ENCODE results near the gene NES.

The NES gene

DNA sequence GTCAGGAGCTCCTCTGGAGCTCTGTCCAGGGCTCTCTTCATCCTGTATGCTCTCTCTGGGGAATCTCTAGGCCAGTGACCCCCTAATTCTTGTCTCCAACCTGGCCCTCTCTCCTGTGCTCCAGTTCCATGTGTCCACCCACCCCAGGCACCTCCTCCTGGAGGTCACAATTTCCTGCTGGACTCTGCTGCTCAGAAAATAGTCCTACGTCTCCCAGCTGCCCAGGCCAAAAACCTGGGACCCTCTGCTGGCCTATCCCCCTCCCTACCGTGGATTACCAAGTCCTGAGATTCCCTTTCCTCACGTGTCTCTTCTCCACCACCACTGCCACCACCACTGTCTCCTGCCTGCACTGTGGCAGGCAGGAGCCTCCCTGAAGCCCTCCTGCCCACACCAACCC, 11.7 kb downstream of the NES start:
- ATAC-seq: no peak
- TF ChIP-seq RARB (CRISPR knock-in tag; IDR thresholded peaks at IDR 0.05) (no peak), ZC3H10 (CRISPR knock-in tag; IDR thresholded peaks at IDR 0.05) (no peak), SNAI2 (CRISPR knock-in tag; IDR thresholded peaks at IDR 0.05) (no peak), GLIS3 (CRISPR knock-in tag; IDR thresholded peaks at IDR 0.05) (no peak), TCF4 (CRISPR knock-in tag; IDR thresholded peaks at IDR 0.05; ENCODE audit: borderline replicate concordance) (no peak)
- TF ChIP-seq, protein P1, sequence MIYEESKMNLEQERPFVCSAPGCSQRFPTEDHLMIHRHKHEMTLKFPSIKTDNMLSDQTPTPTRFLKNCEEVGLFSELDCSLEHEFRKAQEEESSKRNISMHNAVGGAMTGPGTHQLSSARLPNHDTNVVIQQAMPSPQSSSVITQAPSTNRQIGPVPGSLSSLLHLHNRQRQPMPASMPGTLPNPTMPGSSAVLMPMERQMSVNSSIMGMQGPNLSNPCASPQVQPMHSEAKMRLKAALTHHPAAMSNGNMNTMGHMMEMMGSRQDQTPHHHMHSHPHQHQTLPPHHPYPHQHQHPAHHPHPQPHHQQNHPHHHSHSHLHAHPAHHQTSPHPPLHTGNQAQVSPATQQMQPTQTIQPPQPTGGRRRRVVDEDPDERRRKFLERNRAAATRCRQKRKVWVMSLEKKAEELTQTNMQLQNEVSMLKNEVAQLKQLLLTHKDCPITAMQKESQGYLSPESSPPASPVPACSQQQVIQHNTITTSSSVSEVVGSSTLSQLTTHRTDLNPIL (CRISPR knock-in tag; IDR thresholded peaks at IDR 0.05; ENCODE audit: low read depth): no peak

DNA sequence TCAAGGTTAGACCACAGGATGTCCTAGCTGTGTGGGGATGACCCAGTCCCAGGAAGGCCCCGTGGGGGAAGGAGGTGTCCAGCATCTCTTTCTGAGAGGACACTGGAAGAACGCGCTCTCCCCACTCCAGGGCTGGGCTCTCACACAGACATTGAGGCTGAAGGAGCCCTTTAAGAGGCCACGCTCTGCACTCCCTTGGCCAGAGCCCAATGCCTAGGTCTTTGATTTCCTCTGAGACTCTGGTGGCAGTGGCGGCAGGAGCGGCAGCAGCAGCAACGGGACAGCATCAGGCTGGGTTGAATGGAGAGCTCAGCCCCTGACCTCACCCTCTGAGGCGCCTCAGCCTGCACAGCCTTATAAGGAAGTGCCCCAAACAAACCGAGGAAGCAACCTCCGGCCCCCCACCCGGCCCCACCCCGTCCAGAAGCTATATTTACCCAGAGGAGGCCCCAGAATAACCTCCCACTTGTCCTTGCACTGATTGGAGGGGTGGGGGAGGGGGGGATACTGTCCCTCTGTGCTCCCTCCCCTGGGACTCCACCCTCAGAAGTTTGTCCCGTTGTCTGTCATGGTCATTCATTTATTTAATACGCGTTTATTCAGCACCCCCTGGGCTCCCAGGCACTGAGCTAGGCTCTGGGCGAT, 12.3 kb downstream of the NES start:
- no peak for ATAC-seq
- TF ChIP-seq, protein P2, sequence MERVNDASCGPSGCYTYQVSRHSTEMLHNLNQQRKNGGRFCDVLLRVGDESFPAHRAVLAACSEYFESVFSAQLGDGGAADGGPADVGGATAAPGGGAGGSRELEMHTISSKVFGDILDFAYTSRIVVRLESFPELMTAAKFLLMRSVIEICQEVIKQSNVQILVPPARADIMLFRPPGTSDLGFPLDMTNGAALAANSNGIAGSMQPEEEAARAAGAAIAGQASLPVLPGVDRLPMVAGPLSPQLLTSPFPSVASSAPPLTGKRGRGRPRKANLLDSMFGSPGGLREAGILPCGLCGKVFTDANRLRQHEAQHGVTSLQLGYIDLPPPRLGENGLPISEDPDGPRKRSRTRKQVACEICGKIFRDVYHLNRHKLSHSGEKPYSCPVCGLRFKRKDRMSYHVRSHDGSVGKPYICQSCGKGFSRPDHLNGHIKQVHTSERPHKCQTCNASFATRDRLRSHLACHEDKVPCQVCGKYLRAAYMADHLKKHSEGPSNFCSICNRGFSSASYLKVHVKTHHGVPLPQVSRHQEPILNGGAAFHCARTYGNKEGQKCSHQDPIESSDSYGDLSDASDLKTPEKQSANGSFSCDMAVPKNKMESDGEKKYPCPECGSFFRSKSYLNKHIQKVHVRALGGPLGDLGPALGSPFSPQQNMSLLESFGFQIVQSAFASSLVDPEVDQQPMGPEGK (CRISPR knock-in tag; IDR thresholded peaks at IDR 0.05; ENCODE audit: borderline replicate concordance): no peak
- TF ChIP-seq ZNF565 (CRISPR knock-in tag; conservative IDR thresholded peaks at IDR 0.05; ENCODE audit: low read depth) (no peak), BACH2 (CRISPR knock-in tag; IDR thresholded peaks at IDR 0.05; ENCODE audit: borderline replicate concordance) (no peak), RARB (CRISPR knock-in tag; IDR thresholded peaks at IDR 0.05) (no peak), TCF4 (CRISPR knock-in tag; IDR thresholded peaks at IDR 0.05; ENCODE audit: borderline replicate concordance) (no peak), ZC3H10 (CRISPR knock-in tag; IDR thresholded peaks at IDR 0.05) (no peak), ZFP30 (CRISPR knock-in tag; IDR thresholded peaks at IDR 0.05) (no peak), OSR1 (CRISPR knock-in tag; IDR thresholded peaks at IDR 0.05) (no peak), ISL1 (CRISPR knock-in tag; IDR thresholded peaks at IDR 0.05) (no peak)
- TF ChIP-seq, protein P3, sequence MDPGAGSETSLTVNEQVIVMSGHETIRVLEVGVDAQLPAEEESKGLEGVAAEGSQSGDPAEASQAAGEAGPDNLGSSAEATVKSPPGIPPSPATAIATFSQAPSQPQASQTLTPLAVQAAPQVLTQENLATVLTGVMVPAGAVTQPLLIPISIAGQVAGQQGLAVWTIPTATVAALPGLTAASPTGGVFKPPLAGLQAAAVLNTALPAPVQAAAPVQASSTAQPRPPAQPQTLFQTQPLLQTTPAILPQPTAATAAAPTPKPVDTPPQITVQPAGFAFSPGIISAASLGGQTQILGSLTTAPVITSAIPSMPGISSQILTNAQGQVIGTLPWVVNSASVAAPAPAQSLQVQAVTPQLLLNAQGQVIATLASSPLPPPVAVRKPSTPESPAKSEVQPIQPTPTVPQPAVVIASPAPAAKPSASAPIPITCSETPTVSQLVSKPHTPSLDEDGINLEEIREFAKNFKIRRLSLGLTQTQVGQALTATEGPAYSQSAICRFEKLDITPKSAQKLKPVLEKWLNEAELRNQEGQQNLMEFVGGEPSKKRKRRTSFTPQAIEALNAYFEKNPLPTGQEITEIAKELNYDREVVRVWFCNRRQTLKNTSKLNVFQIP (CRISPR knock-in tag; IDR thresholded peaks at IDR 0.05; ENCODE audit: borderline replicate concordance, low read depth): no peak
- TF ChIP-seq, protein P4, sequence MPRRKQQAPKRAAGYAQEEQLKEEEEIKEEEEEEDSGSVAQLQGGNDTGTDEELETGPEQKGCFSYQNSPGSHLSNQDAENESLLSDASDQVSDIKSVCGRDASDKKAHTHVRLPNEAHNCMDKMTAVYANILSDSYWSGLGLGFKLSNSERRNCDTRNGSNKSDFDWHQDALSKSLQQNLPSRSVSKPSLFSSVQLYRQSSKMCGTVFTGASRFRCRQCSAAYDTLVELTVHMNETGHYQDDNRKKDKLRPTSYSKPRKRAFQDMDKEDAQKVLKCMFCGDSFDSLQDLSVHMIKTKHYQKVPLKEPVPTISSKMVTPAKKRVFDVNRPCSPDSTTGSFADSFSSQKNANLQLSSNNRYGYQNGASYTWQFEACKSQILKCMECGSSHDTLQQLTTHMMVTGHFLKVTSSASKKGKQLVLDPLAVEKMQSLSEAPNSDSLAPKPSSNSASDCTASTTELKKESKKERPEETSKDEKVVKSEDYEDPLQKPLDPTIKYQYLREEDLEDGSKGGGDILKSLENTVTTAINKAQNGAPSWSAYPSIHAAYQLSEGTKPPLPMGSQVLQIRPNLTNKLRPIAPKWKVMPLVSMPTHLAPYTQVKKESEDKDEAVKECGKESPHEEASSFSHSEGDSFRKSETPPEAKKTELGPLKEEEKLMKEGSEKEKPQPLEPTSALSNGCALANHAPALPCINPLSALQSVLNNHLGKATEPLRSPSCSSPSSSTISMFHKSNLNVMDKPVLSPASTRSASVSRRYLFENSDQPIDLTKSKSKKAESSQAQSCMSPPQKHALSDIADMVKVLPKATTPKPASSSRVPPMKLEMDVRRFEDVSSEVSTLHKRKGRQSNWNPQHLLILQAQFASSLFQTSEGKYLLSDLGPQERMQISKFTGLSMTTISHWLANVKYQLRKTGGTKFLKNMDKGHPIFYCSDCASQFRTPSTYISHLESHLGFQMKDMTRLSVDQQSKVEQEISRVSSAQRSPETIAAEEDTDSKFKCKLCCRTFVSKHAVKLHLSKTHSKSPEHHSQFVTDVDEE (CRISPR knock-in tag; IDR thresholded peaks at IDR 0.05): no peak
- TF ChIP-seq, protein P1 (CRISPR knock-in tag; IDR thresholded peaks at IDR 0.05; ENCODE audit: low read depth): no peak

DNA sequence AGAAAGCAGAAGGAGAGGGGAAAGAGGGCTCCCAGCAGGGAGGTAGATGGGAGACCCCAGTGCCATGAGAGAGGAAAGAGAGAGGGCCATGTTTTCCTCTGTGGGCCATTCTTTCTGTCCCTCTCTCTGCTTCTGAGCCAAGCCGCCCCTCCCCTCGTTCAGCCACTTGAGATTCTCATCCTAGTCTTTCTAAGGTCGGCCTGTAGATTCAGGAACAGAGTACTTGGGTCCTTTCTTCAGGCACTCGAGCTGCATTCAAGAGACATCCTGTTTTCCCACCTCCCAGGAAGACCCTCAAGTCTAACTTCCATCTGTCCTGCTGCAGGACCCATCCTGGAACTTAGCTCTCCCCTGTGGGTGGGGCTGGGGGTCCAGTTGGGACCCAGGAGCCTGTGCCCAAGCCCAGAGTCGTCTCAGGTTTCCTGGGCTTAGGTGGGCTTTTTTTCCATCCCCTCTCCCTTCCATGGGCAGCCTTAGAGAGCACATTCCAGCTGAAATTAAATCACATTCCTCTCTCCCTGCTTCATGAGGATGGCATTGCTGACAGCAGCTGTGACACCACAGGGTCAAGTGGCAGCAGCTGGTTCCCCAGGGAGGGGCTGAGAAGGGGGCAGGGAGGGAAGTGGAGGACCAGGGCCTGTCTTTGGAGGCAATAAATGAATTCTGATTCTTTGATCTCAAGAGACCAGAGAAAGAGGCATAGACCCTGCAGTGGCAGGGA, 13.0 kb downstream of the NES start:
- TF ChIP-seq ZNF8 (CRISPR knock-in tag; IDR thresholded peaks at IDR 0.05) (no peak), TOX (CRISPR knock-in tag; IDR thresholded peaks at IDR 0.05; ENCODE audit: borderline replicate concordance) (no peak), PPARA (CRISPR knock-in tag; IDR thresholded peaks at IDR 0.05; ENCODE audit: borderline replicate concordance) (no peak), SNAI2 (CRISPR knock-in tag; IDR thresholded peaks at IDR 0.05) (no peak), RARB (CRISPR knock-in tag; IDR thresholded peaks at IDR 0.05) (no peak), ZFP3 (CRISPR knock-in tag; IDR thresholded peaks at IDR 0.05) (no peak), ISL1 (CRISPR knock-in tag; IDR thresholded peaks at IDR 0.05) (no peak), BACH2 (CRISPR knock-in tag; IDR thresholded peaks at IDR 0.05; ENCODE audit: borderline replicate concordance) (no peak), OSR1 (CRISPR knock-in tag; IDR thresholded peaks at IDR 0.05) (no peak)
- TF ChIP-seq, protein P4 (CRISPR knock-in tag; IDR thresholded peaks at IDR 0.05): no peak
- TF ChIP-seq, protein P5, sequence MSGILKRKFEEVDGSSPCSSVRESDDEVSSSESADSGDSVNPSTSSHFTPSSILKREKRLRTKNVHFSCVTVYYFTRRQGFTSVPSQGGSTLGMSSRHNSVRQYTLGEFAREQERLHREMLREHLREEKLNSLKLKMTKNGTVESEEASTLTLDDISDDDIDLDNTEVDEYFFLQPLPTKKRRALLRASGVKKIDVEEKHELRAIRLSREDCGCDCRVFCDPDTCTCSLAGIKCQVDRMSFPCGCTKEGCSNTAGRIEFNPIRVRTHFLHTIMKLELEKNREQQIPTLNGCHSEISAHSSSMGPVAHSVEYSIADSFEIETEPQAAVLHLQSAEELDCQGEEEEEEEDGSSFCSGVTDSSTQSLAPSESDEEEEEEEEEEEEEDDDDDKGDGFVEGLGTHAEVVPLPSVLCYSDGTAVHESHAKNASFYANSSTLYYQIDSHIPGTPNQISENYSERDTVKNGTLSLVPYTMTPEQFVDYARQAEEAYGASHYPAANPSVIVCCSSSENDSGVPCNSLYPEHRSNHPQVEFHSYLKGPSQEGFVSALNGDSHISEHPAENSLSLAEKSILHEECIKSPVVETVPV (CRISPR knock-in tag; IDR thresholded peaks at IDR 0.05): no peak
- no peak for ATAC-seq
